Activated CD4-positive, alpha-beta T cell treated with anti-CD3 and anti-CD28 coated beads for 24 hours (primary cell): ENCODE results near the gene USP47.

ENCODE experiments used
- DNase-seq, 2 donors: peaks; one replicate each; pipeline ENCODE4 v3.0.0-alpha.2; 2020; ENCODE audit warnings: low read depth in 2 of 2

The USP47 gene

DNA sequence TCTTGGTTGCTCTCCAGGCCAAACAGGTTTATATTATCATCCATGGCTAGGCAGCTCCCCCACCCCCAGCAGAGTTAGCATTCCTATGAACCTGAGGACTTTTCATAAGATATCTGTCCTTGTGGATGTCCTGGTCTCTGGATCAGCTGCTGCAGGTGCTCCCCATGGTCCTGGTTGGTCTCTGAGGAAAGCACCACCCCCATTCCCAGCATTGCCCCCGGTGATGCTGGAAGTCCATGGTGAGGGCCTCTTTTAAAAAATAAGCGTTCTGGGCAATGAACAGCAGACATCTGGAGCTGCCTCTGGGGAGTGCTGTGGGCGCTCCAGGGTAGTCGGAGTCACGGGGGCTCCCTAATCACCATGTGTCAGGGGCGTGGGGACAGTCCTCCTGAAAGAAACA is 140.1 kb downstream of the USP47 start:
- no peak for DNase-seq

GRCh38 chr11:11982461-11982860 is 140.7 kb downstream of the USP47 start:
- DNase-seq = no peak

DNA sequence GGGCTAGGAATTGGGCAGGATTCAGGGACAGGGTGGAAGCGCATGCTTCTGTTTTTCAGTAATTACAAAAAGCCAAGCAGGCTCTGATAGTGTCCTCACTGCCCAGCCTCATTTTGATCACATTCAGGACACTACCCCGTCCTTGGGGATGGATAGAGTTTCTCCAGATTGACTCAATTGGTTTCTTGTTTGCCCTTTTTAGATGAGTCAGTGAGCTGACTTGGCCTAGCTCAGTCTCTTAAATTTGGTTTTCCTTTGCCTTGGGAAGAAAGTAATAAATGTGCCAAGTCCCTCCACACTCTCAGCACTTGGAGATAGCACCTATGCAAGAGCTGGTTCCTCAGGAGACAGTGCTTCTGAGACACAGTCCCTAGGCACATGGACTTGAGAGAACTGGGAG is 141.2 kb downstream of the USP47 start:
- no peak for DNase-seq

- DNase-seq = no peak
Observed at GRCh38 chr11:11983427-11983826, 141.7 kb downstream of the USP47 start.

DNA sequence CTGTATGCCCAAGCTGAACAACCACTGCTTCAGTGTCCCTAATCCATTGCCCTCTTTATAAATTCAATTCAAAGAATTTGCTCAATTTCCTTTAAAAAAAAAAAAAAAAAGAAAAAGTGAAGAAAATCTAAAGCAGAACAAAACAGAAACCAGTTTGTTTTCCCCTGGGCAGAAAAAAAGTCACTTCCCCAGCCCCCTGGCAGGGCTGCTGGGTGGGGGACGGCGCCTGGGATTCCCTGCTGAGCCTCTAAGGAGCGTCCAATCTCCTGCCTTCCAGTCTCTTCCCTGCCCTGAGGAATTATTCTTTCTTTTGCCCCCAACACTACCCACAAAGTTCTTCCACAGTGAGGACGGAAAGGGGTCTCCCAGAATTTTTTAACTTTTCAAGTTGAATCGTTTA is 142.8 kb downstream of the USP47 start:
- DNase-seq = no peak

- DNase-seq = no peak
Observed at GRCh38 chr11:11985016-11985715, 143.4 kb downstream of the USP47 start.

DNA sequence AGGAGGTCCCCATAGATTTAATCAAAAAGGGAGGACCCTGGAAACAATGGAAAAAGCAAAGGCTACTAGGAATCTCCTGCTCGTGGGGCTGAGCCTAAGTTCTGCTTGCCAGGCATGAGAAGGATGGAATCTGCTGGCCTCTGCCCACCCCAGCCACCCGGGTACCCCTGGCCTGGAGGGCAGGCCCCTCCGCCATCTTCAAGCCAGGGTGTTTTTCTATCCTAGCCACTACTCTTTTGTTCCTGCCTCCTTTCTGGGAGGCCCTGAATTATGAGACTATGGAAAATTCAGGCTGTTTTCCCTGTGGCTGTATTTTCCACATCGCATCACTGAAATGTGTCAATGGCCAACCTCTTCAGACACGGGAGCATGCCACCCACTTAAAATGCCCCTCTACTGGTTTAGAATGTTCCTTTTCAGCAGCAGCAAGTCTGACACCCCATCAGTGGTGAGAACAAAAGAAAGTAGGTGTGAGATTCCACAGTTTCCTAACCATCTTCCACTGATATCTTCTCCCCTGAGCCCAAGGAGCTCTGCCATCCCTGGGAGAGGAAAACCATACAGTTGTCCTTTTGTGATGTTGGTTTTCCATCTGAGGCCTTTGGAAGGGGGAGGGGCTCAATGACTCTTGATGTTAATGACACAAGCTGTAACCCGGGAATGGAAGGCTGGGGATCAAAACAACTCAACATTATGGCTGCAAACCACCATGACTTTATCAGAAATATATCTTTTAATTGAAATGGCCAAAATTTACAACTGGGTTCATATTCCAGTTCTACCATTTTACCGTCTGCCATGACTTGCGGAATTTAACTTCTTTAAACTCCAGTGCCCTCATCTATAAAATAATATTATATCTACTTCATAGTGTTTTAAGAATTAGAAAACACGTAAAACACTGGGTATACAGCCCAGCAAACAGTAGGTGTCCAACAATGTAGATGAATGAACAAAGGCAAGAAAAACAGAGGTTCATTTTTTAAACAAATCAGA is 144.5 kb downstream of the USP47 start:
- no peak for DNase-seq

DNA sequence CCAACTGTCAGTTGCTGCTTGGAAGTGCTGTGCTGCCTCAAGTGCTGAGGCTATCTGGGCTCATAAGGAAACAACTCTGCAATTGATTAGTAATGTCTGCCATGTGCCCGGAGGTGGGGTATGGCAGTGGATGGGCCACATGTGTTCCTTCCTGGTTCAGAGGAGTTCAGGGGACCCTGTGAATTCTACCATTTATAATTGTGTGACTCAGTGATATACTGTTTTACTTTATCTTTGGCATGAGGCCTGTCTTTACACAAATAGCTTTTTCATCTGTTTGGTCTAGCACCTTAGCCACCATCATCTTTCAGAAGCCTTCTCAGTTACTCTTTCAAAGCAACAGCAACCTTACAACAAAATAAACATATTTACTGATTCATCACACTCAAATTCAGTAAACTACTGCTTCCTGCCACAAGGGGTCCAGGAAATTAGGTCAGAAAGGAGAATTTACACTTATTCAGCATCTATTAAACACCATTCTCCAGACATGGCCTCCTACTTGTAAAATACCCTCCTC is 145.8 kb downstream of the USP47 start:
- DNase-seq = no peak

GRCh38 chr11:11988099-11988651 is 146.4 kb downstream of the USP47 start:
- no peak for DNase-seq

DNA sequence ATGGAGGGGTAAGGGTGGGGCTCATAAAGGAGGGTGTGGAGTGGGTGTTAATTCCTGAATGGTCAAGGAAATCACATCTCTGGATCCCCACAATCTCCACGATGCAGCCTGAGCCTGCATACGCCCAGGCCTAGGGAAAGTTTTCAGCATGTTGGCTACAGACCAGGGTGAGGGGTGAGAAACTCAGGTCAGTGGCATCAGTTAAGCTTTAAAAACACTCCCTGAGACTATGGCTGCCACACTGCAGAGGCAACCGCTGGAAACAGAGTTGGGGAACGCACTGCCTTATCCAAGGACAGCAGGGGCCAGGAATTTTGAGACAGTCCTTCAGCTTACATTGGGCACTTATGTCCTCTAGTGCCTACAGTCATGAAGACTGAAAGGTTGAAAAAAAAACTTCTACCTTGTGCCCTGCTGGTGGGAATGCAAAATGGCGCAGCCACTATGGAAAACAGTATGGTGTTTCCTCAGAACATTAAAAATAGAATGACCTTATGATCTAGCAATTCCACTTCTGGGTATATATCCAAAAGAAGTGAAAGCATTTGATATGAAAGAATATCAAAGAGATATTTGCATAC is 147.0 kb downstream of the USP47 start:
- no peak for DNase-seq

DNA sequence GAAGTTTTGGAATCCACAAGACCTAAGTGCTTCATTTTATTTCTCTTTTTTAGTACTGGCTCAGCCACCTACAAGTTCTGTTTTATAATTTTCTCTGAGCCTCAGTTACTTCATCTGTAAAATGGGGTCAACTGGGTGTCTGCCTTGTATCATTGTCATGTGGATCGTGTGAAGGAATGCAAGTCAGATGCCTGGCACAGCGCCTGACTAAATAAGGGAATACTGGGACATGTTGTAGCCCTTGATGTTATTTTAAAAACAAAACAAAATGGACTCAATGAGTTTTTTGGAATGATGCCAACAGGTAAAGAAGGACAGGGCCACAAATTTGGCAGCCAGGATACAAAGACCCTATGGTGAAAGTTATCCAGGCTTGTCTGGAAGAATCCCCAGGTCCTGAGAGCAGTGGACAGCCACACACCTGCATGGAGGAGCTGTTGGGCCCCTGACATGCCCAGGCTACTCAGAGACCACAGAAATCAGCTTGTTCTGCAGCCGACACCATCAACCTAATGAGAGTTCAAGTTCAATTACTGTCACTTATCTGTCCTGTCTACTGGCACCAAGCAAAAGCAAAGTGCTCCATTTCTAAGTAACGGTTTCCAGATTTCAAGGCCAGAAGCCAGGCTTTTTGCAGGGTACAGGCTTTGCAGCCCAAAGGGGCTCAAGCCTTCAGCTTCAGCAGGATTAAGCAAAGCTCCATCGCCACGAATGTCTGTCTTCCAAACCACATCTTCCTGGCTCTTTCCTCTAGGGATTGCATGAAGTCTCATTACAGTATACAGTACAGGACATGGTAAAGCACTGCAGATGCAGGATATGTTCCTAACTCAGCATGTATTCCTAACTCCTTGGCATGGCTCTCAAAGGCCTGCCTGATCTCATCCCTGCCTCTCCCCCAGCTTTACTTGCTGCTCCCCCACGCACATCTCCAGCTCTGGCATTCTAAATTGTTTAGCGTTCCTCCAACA is 148.3 kb downstream of the USP47 start:
- DNase-seq = no peak

- no peak for DNase-seq
Observed at GRCh38 chr11:11992257-11993212, 150.8 kb downstream of the USP47 start.

DNA sequence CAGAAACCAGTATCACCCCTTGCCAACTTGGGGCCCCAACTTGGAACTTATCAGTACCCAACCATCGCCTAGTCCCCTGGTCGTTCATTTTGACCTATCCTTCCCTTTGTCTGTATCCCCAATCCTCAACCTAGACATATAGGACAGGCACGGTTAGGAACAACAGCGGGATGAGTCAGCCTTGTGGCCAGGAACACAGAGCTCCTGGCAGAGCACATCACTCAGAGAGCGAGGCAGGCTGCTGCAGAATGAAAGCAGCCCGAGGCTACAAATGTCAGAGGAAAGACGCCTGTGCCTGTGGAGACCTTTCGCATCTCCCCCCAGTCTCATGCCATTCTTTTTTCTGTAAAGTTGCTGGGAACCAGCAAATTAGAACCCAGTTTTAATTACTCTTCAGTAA is 152.1 kb downstream of the USP47 start:
- DNase-seq = no peak

- DNase-seq = no peak
Observed at GRCh38 chr11:11995601-11996000, 153.8 kb downstream of the USP47 start.

GRCh38 chr11:11996321-11997048 is 154.7 kb downstream of the USP47 start:
- DNase-seq = no peak

DNA sequence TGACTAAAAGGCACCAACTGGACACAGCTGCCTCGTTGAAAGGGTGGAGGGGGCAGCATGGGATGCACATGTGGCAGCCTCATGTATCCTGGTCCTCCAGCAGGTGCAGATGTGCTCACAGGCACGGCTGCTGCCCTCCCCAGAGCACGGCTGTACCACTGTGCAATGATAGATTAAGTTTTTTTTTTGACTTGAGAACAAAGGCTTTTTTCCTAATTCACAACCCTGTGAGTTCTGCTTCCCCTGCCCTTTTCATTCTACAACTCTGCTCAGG is 155.2 kb downstream of the USP47 start:
- DNase-seq = no peak

DNA sequence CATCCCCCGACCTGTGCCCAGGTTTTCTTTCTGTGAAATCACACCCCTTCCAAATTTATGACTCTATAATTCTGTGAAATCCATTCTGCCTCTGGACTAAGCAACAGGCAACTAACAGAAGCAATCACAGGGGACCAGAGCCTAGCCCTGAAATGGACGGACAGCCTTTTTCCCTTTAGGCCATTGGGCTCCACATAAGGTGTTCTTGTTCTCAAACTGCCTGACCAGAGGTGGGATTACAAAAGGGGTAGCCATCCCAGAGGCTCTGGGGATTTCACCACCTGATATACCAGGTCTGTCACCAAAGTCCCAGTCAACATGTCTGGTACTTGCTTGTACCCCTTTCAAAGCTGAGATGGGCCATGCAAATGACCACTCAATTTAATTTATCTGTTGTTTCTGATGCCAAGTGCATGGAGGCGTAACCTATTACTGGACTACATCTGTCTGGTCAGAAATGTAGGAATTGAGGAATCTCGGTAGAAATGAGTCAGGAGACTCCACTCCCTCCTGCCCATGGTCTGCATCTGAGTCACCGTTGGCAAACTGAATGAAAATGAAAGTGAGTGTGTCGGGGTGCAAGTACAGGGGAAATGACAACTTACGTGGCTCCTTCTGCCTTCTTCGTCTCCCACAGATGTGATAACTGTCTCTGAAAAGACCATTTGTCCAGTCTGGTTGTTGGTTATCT is 156.5 kb downstream of the USP47 start:
- no peak for DNase-seq

- DNase-seq = no peak
Observed at GRCh38 chr11:12001186-12001585, 159.4 kb downstream of the USP47 start.

DNA sequence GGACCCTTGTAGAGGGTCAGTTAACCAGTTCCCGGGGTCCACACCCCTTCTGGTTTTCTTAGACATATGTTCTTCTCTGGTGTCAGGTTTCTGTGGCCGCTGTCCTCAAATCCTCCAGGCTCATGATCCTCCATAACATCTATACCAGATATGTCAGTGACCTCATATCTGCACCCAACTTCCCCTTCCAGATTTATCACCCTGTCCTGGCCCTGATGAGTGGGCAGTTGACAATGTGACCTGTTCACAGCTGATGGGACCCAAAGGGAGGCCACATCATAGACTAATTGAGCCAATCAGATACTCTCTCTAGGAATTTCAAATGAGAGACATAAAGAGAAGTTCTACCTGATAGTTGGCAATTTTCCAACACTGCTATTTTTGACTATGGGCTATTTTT is 161.6 kb downstream of the USP47 start:
- DNase-seq = no peak
